ENCODE measurements around the gene ZBTB7C. TPM values are rescaled to one million over a fixed set of nuclear protein-coding genes. Genes with fewer than 3 reads are reported as not detected.

The ZBTB7C gene
- total RNA-seq, 1 donor from 2014 or later: 15.0 TPM

DNA sequence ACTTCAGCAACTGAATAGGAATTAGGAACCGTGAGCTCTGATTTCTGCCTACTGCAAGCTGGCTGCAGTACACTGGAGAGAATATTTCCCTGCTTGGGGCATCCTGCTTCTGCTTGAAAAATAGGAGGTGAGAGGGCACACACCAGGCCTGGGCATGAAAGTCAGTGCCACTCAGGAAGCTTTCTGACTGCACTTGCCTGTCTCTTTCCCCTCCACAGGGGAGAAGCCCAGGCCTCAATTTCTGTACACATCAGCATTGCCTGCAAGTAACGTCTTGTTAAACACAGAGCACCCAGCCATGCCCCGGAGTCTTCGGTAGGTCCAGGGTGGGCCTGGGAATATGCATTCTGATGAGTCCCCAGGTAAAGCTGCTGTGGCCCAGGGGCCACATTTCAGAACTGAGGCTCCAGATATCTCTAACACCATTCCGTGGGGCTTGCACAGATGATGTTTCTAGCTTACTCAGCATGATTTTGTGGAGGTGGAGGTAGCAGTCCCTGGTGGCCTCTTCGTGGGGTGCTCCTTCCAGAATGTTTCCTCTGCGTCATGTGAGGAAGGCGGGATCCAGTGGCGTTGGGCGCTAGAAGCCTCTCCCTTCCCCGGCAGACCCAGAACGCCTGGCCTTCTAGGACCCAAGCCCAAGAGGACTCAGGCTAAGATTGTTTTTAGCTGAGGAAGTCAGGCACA, 114.1 kb downstream of the ZBTB7C start:
- TF ChIP-seq, protein P1, sequence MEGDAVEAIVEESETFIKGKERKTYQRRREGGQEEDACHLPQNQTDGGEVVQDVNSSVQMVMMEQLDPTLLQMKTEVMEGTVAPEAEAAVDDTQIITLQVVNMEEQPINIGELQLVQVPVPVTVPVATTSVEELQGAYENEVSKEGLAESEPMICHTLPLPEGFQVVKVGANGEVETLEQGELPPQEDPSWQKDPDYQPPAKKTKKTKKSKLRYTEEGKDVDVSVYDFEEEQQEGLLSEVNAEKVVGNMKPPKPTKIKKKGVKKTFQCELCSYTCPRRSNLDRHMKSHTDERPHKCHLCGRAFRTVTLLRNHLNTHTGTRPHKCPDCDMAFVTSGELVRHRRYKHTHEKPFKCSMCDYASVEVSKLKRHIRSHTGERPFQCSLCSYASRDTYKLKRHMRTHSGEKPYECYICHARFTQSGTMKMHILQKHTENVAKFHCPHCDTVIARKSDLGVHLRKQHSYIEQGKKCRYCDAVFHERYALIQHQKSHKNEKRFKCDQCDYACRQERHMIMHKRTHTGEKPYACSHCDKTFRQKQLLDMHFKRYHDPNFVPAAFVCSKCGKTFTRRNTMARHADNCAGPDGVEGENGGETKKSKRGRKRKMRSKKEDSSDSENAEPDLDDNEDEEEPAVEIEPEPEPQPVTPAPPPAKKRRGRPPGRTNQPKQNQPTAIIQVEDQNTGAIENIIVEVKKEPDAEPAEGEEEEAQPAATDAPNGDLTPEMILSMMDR (IDR thresholded peaks at IDR 0.05): no peak
- no peak overlapping the region for H3K4me3 ChIP-seq
- no peak overlapping the region for H3K27ac ChIP-seq
- no peaks in the 10 kb centered on the region for H3K4me1 ChIP-seq
- ATAC-seq: no peak
- intact Hi-C loops (cut with DNase I): no loop called here
- H3K27me3 ChIP-seq (ENCODE audit: low read depth): no peaks in the 10 kb centered on the region
- no peaks in the 10 kb centered on the region for H3K36me3 ChIP-seq
- no peak for DNase-seq
- H3K9me3 ChIP-seq: no peaks in the 10 kb centered on the region

DNA sequence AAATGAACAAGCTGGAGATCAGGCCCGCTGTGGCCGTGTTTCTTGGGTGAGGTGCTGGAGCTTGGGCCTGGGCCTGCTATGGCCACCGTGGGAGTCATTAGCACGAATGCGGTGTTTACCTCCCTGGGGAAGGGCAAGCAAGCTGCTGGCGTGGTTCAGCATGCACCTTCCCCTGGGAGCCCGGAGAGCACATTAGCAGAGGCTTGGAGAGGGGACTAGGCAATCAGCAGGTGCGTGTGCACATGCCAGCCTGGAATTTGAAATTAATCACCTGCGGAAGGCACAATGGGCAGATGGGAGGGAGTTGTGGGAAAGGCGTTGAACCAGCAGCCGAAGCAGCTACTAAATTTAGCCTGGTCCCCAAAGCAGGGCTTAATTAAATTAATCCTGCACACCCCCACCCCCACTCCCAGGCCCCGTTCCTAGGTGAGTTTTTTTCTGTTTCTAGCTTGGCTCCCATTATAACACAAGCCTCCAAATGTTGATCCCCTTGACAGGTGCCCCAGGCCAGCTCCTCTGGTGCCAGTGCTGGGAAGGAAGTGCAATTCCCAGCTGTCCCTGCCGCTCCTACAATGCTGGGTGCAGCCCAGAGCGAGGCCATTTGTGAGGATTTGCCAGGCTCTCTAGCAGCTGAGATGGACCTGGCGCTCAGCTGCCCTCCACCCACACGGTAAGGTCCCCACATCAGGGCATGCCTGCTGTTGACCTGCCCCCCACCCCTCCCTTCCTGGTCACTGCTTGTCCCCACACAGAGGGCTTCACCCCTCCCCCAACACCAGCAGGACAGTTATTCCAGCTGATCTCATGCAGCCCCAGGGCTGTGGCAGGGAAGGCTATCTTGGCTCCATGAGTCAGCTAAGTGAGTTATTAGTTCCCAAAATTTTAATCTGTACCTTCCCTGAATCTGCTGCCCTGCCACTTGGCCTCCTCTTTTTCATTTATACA, 115.0 kb downstream of the ZBTB7C start:
- TF ChIP-seq, protein P1 (IDR thresholded peaks at IDR 0.05): no peak
- intact Hi-C loops (cut with DNase I): no loop called here
- DNase-seq (no peak), ATAC-seq (no peak)
- Histone ChIP-seq H3K27ac (no peak overlapping the region), H3K36me3 (no peaks in the 10 kb centered on the region), H3K4me1 (no peaks in the 10 kb centered on the region), H3K9me3 (no peaks in the 10 kb centered on the region), H3K27me3 (ENCODE audit: low read depth) (no peaks in the 10 kb centered on the region), H3K4me3 (no peak overlapping the region)

DNA sequence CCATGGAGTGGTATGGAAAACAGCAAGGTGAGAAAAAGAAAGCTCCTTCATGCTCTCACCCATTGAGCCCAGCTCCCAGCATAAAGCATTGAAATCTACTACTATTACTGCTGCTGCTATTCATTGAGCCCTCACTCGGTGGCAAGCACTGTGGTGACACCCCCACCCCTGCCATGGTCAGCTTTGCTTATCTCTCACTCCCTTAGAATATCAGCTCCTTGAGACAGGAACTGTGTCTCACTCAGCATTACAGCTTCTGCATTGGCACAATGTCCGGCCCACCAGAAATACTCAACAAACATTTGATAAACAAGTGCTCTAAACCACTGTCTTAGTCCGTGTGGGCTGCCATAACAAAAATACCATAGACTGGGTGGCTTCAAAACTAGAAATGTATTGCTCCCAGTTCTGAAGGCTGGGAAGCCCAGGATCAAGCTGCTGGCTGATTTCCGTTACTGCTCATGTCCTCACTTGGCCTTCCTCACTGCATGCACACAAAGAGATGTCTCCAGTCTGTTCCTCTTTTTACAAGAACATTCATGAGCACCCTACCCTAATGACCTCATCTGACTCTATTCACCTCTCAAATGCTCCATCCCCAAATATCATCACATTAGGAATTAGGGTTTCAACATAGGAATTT, 116.3 kb downstream of the ZBTB7C start:
- intact Hi-C loops (cut with DNase I): no loop called here
- Histone ChIP-seq H3K27me3 (ENCODE audit: low read depth) (no peaks in the 10 kb centered on the region), H3K36me3 (no peaks in the 10 kb centered on the region), H3K4me1 (no peaks in the 10 kb centered on the region), H3K4me3 (no peak overlapping the region), H3K9me3 (no peaks in the 10 kb centered on the region), H3K27ac (no peak overlapping the region)
- TF ChIP-seq, protein P1 (IDR thresholded peaks at IDR 0.05): no peak
- no peak for ATAC-seq
- DNase-seq: no peak

DNA sequence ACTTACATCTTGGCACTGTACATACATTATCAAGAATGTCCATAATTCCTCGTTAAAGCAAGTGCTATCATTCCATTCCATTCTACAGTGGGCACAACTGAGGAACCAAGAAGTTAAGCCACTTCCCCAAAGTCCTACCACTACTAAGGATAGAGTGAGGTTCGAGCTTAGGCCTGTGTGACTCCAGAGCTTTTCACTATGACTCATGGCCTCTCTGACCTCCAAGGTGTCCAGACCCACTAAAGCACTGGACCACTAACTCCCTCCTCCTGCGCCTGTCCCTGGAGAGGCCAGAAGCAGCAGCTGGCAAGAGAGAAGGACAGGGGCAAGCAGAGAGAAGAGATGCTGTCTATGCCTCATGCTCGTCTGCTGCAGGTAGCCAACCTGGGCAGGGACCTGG, 117.0 kb downstream of the ZBTB7C start:
- TF ChIP-seq, protein P1 (IDR thresholded peaks at IDR 0.05): no peak
- DNase-seq (no peak), ATAC-seq (no peak)
- Histone ChIP-seq H3K4me3 (no peak overlapping the region), H3K27ac (no peak overlapping the region), H3K9me3 (no peaks in the 10 kb centered on the region), H3K36me3 (no peaks in the 10 kb centered on the region), H3K4me1 (no peaks in the 10 kb centered on the region), H3K27me3 (ENCODE audit: low read depth) (no peaks in the 10 kb centered on the region)
- intact Hi-C loops (cut with DNase I): no loop called here

DNA sequence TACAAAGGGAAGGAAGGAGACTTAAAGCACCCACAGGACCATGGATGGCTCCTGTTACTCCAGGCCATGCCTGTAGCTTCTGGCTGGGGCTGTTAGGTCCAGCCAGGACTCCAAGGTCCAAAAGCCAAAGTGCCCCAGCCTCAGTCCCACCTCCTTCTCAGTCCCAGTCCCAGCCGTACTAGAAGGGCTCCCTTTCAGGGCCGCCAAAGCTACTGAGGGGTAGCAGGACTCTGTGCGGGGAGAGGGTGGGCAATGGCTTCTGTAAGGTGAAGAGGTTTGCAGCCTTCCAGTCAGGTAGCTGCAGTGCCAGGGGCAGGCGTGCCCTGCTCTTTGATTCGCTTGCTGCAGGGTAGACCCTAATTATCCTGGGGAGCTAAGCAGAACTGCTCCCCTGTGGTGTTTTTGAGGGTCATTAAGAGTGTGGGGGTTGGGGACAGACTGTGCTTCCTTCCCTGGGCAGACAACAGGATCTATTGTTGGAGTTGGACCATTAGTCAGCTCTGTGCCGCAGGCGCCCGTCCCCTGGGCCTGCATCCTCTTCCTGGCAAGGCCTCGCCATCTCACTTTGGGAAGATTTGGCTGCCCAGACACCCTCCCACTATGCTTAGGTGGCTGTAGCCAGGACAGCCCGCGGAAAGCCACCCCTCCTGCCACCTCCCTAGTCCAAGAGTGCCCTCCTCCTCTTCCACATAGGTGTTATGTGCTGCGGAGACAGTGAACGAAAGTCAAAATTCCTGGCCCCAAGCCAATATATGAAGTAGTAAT, 118.8 kb downstream of the ZBTB7C start:
- H3K27me3 ChIP-seq (ENCODE audit: low read depth): no peaks in the 10 kb centered on the region
- H3K9me3 ChIP-seq: peaks cover under 1% of the 10 kb centered on the region
- no peak for ATAC-seq
- TF ChIP-seq, protein P1 (IDR thresholded peaks at IDR 0.05): no peak
- no peak for DNase-seq
- H3K4me3 ChIP-seq: no peak overlapping the region
- no peak overlapping the region for H3K27ac ChIP-seq
- no peaks in the 10 kb centered on the region for H3K4me1 ChIP-seq
- H3K36me3 ChIP-seq: no peaks in the 10 kb centered on the region
- intact Hi-C loops (cut with DNase I): no loop called here

Measured in lower lobe of right lung (tissue), 2 donors.